Epithelial cell of alveolus of lung (primary cell): ENCODE measurements around the gene VASP. TPM values are rescaled to one million over a fixed set of nuclear protein-coding genes. Genes with fewer than 3 reads are reported as not detected.

Experiments used
- total RNA-seq: library from RNA; depleted of rRNA; stranded (reverse); fragments of >200 nt; gene quantifications from 2 replicates; pipeline ENCODE4 v1.2.1, GENCODE V29; 2015

Gene VASP
- 52.7 and 162 TPM in 2 replicates for total RNA-seq

GRCh38 chr19:45506989-45507871, at the start of gene VASP:
VASP (plus strand) TSS chr19:45507479; CDS start chr19:45507772, 293 bp downstream.

DNA sequence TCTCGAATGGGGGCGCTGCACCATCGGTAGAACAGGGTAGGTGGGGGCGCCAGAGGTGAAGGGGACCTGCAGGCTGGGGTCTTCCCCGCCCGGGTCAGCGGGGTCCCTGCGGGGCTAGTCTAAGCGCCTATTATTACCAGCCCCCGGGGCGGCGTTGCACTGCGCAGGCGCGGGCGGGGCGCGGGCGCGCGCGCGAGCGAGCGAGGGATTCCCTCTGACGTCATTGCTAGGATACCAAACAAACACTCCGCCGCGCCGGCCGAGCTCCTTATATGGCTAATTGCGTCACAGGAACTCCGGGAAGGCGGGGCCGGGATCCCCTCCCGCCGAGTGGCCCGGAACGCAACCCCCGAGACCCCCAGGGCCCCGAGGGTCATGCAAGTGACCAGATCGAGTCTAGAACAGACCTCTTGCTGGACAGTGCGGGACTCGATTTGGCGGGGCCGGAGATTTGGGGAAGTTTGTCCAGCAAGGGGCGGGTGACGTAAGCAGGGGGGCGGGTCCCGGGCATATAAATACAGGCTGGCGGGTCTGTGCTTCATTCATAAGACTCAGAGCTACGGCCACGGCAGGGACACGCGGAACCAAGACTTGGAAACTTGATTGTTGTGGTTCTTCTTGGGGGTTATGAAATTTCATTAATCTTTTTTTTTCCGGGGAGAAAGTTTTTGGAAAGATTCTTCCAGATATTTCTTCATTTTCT, 39.7 kb upstream of the VASP start, which contains the start of gene FOSB:
TSS of gene FOSB (plus strand) at position 541 of the 703 bp plus-strand sequence. CDS start 591 bp downstream, outside the sequence.

DNA sequence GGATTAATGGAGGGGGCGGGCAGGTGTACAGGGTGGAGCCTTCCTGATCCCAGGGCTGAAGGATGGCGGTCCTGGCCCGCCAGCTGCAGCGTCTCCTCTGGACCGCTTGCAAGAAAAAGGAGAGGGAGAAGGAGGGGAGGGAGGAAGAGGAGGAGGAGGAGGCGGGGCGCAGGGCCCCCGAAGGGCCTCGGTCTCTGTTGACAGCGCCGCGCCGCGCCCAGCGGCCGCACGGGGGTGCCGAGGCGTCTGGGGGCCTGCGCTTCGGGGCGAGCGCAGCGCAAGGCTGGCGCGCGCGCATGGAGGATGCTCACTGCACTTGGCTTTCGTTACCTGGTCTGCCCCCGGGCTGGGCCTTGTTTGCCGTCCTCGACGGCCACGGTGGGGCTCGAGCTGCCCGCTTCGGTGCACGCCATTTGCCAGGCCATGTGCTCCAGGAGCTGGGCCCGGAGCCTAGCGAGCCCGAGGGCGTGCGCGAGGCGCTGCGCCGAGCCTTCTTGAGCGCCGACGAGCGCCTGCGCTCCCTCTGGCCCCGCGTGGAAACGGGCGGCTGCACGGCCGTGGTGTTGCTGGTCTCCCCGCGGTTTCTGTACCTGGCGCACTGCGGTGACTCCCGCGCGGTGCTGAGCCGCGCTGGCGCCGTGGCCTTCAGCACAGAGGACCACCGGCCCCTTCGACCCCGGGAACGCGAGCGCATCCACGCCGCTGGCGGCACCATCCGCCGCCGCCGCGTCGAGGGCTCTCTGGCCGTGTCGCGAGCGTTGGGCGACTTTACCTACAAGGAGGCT, 8.7 kb upstream of the VASP start, which contains the start of gene PPM1N:
TSS of gene PPM1N (plus strand) at position 33 of the 785 bp plus-strand sequence. CDS start at position 63, 30 bp downstream.

Other genes starting within 250 kb of the VASP start
- gene CKM, start 184.6 kb upstream of the VASP start, total RNA-seq = 6.0 TPM in 1 of 2 replicates, not detected in the other
- 0.65 TPM in 1 of 2 replicates, not detected in the other for gene KLC3, start 166.7 kb upstream of the VASP start, total RNA-seq
- gene ERCC2, start 136.9 kb upstream of the VASP start, total RNA-seq = 14.2 and 39.7 TPM in 2 replicates
- gene PPP1R13L, start 102.4 kb upstream of the VASP start, total RNA-seq = 3.6 and 18.6 TPM in 2 replicates
- gene POLR1G, start 100.8 kb upstream of the VASP start, total RNA-seq = 3.4 and 9.3 TPM in 2 replicates
- 114 and 183 TPM in 2 replicates for gene ERCC1, start 83.6 kb upstream of the VASP start, total RNA-seq
- 7.4 and 16.4 TPM in 2 replicates for gene FOSB, start 39.5 kb upstream of the VASP start, total RNA-seq
- 13.7 and 20.2 TPM in 2 replicates for gene RTN2, start 10.4 kb upstream of the VASP start, total RNA-seq
- 1.2 and 5.6 TPM in 2 replicates for gene PPM1N, start 9.0 kb upstream of the VASP start, total RNA-seq
- gene OPA3, start 77.3 kb downstream of the VASP start, total RNA-seq = 5.8 and 8.5 TPM in 2 replicates
- 0.26 and 0.48 TPM in 2 replicates for gene GPR4, start 94.7 kb downstream of the VASP start, total RNA-seq
- gene EML2, start 131.9 kb downstream of the VASP start, total RNA-seq = 12.9 and 24.5 TPM in 2 replicates
- 1.7 TPM in 1 of 2 replicates, not detected in the other for gene GIPR, start 160.7 kb downstream of the VASP start, total RNA-seq
- 274 and 363 TPM in 2 replicates for gene SNRPD2, start 184.5 kb downstream of the VASP start, total RNA-seq
- gene QPCTL, start 185.2 kb downstream of the VASP start, total RNA-seq = 13.1 and 17.5 TPM in 2 replicates
- 11.3 and 12.8 TPM in 2 replicates for gene FBXO46, start 223.4 kb downstream of the VASP start, total RNA-seq
- gene MEIOSIN, start 226.0 kb downstream of the VASP start, total RNA-seq = 0.13 TPM in 1 of 2 replicates, not detected in the other